Fibroblast of pulmonary artery (primary cell): ENCODE data around the gene OSBPL9.

Source experiments
- DNase-seq: peaks from one replicate; pipeline ENCODE4 v3.0.0-alpha.2; 2010; ENCODE audit warnings: low read depth
- H3K4me3 ChIP-seq: replicated peaks from 2 replicates; pipeline ENCODE4 v1.5.1; 2011; ENCODE audit warnings: low read depth, mild to moderate bottlenecking, control low read depth, low read length, moderate library complexity
- TF ChIP-seq, protein P1 (sequence below): IDR thresholded peaks from 2 replicates; pipeline ENCODE4 v1.5.1; 2011; ENCODE audit warnings: mild to moderate bottlenecking, control low read depth, low read length, inconsistent platforms; ENCODE audit errors: missing control alignments

Gene OSBPL9

DNA sequence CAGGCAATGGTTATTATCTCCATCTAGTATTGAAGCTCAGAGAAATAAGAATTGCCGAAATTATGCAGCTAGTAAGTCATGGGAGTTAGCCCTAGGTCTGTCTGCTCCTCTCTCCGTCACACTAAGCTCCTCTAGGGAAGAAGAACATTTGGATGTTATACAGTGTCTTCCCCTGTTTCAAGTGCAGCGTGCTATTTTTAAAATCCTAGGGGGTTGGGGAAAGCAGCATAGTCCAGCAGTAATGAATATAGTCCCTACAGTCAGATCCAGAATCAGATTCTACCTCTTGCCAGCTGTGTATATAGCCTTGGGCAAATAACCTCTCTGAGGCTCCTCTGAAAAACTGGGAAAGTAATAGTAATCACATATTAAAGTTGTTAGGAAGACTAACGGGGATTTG, 44.5 kb upstream of the OSBPL9 start:
- H3K4me3 ChIP-seq = no peak overlapping the region

DNA sequence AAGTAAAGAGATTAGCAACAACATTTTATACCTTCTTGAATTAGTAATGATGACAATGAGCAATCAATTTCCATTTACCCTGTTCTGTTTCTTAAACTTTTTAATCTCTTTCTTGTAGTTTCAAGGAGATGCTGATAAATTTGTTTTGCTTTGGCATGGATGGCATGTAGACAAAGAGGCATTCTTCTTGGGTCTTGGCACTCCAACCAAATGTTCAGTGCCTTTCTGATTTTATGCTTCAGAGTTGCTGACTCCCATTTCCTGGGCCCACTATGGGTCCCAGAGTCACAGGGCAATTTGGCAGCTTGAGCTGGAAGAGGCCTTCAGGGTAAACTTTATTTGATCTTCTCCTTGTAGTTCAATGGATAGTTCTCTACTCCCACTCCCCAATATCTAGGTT, 42.1 kb upstream of the OSBPL9 start:
- TF ChIP-seq, protein P1, sequence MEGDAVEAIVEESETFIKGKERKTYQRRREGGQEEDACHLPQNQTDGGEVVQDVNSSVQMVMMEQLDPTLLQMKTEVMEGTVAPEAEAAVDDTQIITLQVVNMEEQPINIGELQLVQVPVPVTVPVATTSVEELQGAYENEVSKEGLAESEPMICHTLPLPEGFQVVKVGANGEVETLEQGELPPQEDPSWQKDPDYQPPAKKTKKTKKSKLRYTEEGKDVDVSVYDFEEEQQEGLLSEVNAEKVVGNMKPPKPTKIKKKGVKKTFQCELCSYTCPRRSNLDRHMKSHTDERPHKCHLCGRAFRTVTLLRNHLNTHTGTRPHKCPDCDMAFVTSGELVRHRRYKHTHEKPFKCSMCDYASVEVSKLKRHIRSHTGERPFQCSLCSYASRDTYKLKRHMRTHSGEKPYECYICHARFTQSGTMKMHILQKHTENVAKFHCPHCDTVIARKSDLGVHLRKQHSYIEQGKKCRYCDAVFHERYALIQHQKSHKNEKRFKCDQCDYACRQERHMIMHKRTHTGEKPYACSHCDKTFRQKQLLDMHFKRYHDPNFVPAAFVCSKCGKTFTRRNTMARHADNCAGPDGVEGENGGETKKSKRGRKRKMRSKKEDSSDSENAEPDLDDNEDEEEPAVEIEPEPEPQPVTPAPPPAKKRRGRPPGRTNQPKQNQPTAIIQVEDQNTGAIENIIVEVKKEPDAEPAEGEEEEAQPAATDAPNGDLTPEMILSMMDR = no peak
- no peak overlapping the region for H3K4me3 ChIP-seq

More for the DNA sequence above, 44.5 kb upstream of the OSBPL9 start:
- no peak for DNase-seq
- TF ChIP-seq, protein P1 = no peak

DNA sequence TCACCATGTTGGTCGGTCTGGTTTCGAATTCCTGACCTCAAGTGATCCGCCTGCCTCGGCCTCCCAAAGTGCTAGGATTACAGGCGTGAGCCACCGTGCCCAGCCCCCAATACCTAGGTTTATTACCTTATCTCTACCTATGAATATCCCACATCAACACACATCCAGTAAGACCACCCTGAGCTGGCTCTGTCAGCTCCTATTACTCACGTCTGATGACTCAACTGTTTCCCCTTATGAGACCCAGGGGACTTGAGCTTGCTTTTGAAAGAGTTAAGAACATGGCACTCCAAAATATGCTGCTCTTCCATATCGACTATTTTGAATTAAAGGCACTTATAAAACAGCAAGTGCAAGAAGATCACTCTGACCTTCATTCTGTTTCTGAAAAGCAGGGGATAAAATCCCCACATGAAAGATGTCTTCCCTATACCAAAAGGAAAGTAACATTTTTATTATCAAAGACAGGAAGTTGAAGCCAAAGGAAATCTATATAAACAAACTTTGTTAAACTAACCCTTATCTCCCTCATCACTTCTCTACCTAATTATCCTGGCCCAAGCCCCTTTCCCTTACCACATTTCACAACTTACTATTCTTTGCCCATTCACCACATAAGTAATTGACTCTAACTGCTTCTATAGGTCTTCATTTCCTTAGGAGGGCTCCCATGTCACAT, 41.3 kb upstream of the OSBPL9 start:
- peak; percentile 70 for DNase-seq
- TF ChIP-seq, protein P1 = no peak
- H3K4me3 ChIP-seq = no peak overlapping the region

More for the DNA sequence above, 42.1 kb upstream of the OSBPL9 start:
- no peak for DNase-seq

DNA sequence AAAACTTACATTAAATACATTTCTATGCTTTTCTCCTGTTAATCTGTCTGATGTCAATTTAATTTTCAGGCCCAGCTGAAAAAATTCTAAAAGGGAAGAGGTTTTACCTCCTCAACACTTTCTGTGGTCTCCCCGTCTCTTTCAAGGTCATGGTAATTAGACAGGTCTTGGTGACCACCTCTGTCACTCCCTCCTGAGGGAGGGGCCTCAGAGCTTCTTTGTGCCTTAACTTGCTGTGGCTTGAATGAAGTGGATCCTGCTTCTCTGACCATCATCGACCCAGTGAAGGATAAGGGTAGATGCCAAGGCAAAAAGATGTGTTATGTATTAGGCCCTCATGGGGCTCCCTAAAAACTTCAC, 40.8 kb upstream of the OSBPL9 start:
- H3K4me3 ChIP-seq = no peak overlapping the region
- no peak for DNase-seq
- TF ChIP-seq, protein P1 = no peak

DNA sequence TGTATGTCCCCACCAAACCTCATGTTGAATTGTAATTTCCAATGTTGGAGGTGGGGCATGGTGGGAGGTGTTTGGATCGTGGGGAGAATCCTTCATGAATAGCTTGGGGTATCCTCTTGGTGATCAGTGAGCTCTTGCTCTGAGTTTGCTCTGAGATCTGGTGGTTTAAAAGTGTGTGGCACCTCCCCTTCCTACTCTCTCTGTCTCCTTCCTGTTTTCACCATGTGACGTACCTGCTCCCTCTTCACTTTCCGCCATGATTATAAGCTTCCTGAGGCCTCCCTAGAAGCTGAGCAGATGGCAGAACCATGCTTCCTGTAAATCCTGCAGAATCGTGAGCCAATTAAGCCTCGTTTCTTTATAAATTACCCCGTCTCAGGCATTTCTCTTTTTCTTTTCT, 40.0 kb upstream of the OSBPL9 start:
- H3K4me3 ChIP-seq = no peak overlapping the region
- TF ChIP-seq, protein P1 = no peak
- DNase-seq = no peak

DNA sequence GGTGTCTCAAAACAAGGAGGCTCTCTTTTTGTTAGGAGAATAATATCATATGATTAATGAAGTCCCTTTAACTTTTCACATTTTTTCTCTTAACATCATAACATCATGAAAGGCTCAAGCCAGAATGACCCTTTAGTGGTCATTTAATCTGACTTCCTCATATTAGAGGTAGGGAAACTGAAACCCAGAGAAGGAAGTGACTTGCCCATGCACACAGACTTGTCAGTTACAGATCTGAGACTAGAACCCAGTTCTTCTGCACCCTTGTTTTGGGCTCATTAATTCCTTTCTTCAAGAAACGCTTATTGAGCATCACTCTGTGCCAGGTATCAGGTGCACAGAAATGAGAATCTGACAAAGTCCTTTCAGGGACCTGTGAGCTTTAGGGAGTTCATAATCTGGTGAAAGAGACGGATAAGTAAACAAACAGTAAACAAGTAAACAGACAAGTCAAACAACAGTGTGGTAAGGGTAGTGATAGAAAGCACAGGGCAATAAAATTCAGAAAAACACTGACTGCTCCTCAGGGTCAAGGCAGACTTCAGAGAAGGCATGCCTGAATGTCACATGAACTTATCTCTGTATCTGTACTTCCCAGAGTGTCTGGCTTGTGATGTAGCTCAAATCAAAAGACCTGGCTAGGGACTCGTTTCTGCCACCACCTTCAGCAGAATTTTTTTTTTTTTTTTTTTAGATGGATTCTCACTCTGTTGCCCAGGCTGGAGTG, 38.3 kb upstream of the OSBPL9 start:
- no peak for DNase-seq
- TF ChIP-seq, protein P1 = no peak
- no peak overlapping the region for H3K4me3 ChIP-seq

DNA sequence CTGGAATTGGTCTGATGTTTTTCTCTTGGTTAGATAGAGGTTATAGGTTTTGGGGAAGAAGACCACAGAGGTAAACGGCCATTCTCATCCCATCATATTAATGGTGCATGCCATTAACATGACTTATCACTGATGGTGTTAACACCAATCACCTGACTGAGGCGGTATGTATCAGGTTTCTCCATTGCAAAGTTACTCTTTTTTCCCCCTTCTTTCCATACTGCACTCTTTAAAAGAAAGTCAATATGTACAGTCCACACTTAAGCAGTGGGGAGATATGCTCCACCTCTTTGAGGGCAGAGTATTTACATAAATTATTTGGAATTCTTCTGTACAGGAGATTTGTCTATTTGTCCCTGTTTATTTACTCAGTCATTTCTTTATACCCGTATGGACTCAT, 35.7 kb upstream of the OSBPL9 start:
- no peak overlapping the region for H3K4me3 ChIP-seq
- no peak for DNase-seq
- TF ChIP-seq, protein P1 = no peak
